H9 (cell line): ENCODE data around the gene DIP2C. TPM values are rescaled to one million over a fixed set of nuclear protein-coding genes. Genes with fewer than 3 reads are reported as not detected.

ENCODE experiments used
- DNase-seq: peaks from one replicate; pipeline ENCODE4 v3.0.0-alpha.2; 2017
- H2AFZ ChIP-seq: one replicate; pipeline ENCODE4 v1.6.1; 2013; ENCODE audit warnings: mild to moderate bottlenecking, low read length, control low read depth, moderate library complexity
- H2AK5ac ChIP-seq: 2 replicates; pipeline ENCODE4 v1.6.1; 2013; ENCODE audit warnings: low read length, control low read depth, mixed read lengths; ENCODE audit not compliant: insufficient read length
- H2BK120ac ChIP-seq: one replicate; pipeline ENCODE4 v1.6.1; 2013; ENCODE audit warnings: low read depth, mild to moderate bottlenecking, low read length, control low read depth, inconsistent platforms; ENCODE audit not compliant: poor library complexity, severe bottlenecking
- H2BK12ac ChIP-seq: 2 replicates; pipeline ENCODE4 v1.6.1; 2013; ENCODE audit warnings: low read length, control low read depth, mixed read lengths, low read depth; ENCODE audit not compliant: insufficient read length
- H2BK15ac ChIP-seq: 2 replicates; pipeline ENCODE4 v1.6.1; 2013; ENCODE audit warnings: low read depth, low read length, control low read depth
- H2BK20ac ChIP-seq: one replicate; pipeline ENCODE4 v1.6.1; 2013; ENCODE audit warnings: low read depth, mild to moderate bottlenecking, low read length, control low read depth, inconsistent platforms; ENCODE audit not compliant: poor library complexity, severe bottlenecking
- H2BK5ac ChIP-seq: 2 replicates; pipeline ENCODE4 v1.6.1; 2013; ENCODE audit warnings: low read length, control low read depth, mixed read lengths; ENCODE audit not compliant: insufficient read length
- H3K14ac ChIP-seq: 2 replicates; pipeline ENCODE4 v1.6.1; 2013; ENCODE audit warnings: low read length, control low read depth; ENCODE audit not compliant: insufficient read depth
- H3K18ac ChIP-seq: 2 replicates; pipeline ENCODE4 v1.6.1; 2013; ENCODE audit warnings: low read depth, mild to moderate bottlenecking, mixed read lengths, low read length, control low read depth; ENCODE audit not compliant: insufficient read length
- H3K23ac ChIP-seq: 2 replicates; pipeline ENCODE4 v1.6.1; 2013; ENCODE audit warnings: low read length, control low read depth, mixed read lengths, low read depth; ENCODE audit not compliant: insufficient read length
- H3K23me2 ChIP-seq: 2 replicates; pipeline ENCODE4 v1.6.1; 2013; ENCODE audit warnings: low read depth, mild to moderate bottlenecking, mixed read lengths, low read length, control low read depth; ENCODE audit not compliant: insufficient read length, poor library complexity, severe bottlenecking
- H3K27ac ChIP-seq: 2 replicates; pipeline ENCODE4 v1.5.1; 2013; ENCODE audit warnings: low read length, control low read depth, mixed read lengths, low read depth; ENCODE audit not compliant: insufficient read length
- H3K27me3 ChIP-seq: 2 replicates; pipeline ENCODE4 v1.6.1; 2013; ENCODE audit warnings: low read length, control low read depth, inconsistent platforms; ENCODE audit not compliant: insufficient read depth
- H3K4ac ChIP-seq: 2 replicates; pipeline ENCODE4 v1.6.1; 2013; ENCODE audit warnings: low read depth, mild to moderate bottlenecking, control low read depth, inconsistent platforms, low read length, moderate library complexity
- H3K4me1 ChIP-seq: 2 replicates; pipeline ENCODE4 v1.6.1; 2013; ENCODE audit warnings: low read length, control low read depth, inconsistent platforms; ENCODE audit not compliant: insufficient read depth
- H3K4me2 ChIP-seq: 2 replicates; pipeline ENCODE4 v1.6.1; 2013; ENCODE audit warnings: low read length, control low read depth, mixed read lengths; ENCODE audit not compliant: insufficient read length, insufficient read depth
- H3K56ac ChIP-seq: 2 replicates; pipeline ENCODE4 v1.6.1; 2013; ENCODE audit warnings: low read depth, mild to moderate bottlenecking, mixed read lengths, low read length, control low read depth; ENCODE audit not compliant: insufficient read length
- H3K79me1 ChIP-seq: 2 replicates; pipeline ENCODE4 v1.6.1; 2013; ENCODE audit warnings: low read depth, mild to moderate bottlenecking, moderate library complexity, low read length, control low read depth, inconsistent platforms; ENCODE audit not compliant: insufficient read depth, poor library complexity, severe bottlenecking
- H3K79me2 ChIP-seq: 2 replicates; pipeline ENCODE4 v1.6.1; 2013; ENCODE audit warnings: low read length, control low read depth, inconsistent platforms; ENCODE audit not compliant: insufficient read depth
- H3K9ac ChIP-seq: 2 replicates; pipeline ENCODE4 v1.6.1; 2013; ENCODE audit warnings: low read length, control low read depth, mixed read lengths; ENCODE audit not compliant: insufficient read length; ENCODE audit errors: extremely low read depth
- H3K9me3 ChIP-seq: one replicate; pipeline ENCODE4 v1.6.1; 2013; ENCODE audit warnings: low read depth, low read length, inconsistent platforms; ENCODE audit not compliant: control insufficient read depth
- H3T11ph ChIP-seq: one replicate; pipeline ENCODE4 v1.6.1; 2013; ENCODE audit warnings: mild to moderate bottlenecking, low read length, control low read depth, inconsistent platforms
- H4K20me1 ChIP-seq: one replicate; pipeline ENCODE4 v1.6.1; 2013; ENCODE audit not compliant: control insufficient read depth, insufficient read length, insufficient read depth
- H4K5ac ChIP-seq: 2 replicates; pipeline ENCODE4 v1.6.1; 2013; ENCODE audit warnings: low read depth, mild to moderate bottlenecking, mixed read lengths, low read length, control low read depth; ENCODE audit not compliant: insufficient read length
- H4K8ac ChIP-seq: replicated peaks from 2 replicates; pipeline ENCODE4 v1.6.1; 2013; ENCODE audit warnings: low read length, control low read depth, mixed read lengths, low read depth; ENCODE audit not compliant: insufficient read length
- H4K91ac ChIP-seq: 2 replicates; pipeline ENCODE4 v1.6.1; 2013; ENCODE audit warnings: low read depth, mild to moderate bottlenecking, moderate library complexity, mixed read lengths, low read length, control low read depth; ENCODE audit not compliant: insufficient read length
- H3K27ac Mint-ChIP-seq, 3 experiments: 2 replicates in 2 of 3; 3 replicates in 1 of 3; pipeline ENCODE4 v1.8.0; 2020 to 2021; ENCODE audit warnings: mixed read lengths in 3 of 3, mild to moderate bottlenecking in 1 of 3, moderate library complexity in 1 of 3
- H3K27me3 Mint-ChIP-seq: 2 replicates; pipeline ENCODE4 v1.8.0; 2021; ENCODE audit warnings: low read depth, mild to moderate bottlenecking, moderate library complexity, mixed read lengths
- H3K36me3 Mint-ChIP-seq, 3 experiments: 2 replicates in 2 of 3; 3 replicates in 1 of 3; pipeline ENCODE4 v1.8.0; 2020 to 2021; ENCODE audit warnings: low read depth in 3 of 3, mixed read lengths in 3 of 3; ENCODE audit not compliant: insufficient read depth in 1 of 3
- H3K4me1 Mint-ChIP-seq, 2 experiments: 2 replicates each; pipeline ENCODE4 v1.8.0; 2020; ENCODE audit warnings: mixed read lengths in 2 of 2
- H3K4me3 Mint-ChIP-seq, 2 experiments: 2 replicates in 1 of 2; 3 replicates in 1 of 2; pipeline ENCODE4 v1.8.0; 2020 to 2021; ENCODE audit warnings: mild to moderate bottlenecking in 2 of 2, mixed read lengths in 2 of 2, moderate library complexity in 1 of 2
- H3K9me3 Mint-ChIP-seq, 2 experiments: 2 replicates in 1 of 2; 3 replicates in 1 of 2; pipeline ENCODE4 v1.8.0; 2020; ENCODE audit warnings: mild to moderate bottlenecking in 2 of 2, mixed read lengths in 2 of 2, moderate library complexity in 1 of 2
- CTCF ChIP-seq: fragments of 200-600 bp; sonication (generic); conservative IDR thresholded peaks from 3 replicates; pipeline ENCODE4 v1.8.0; 2021; ENCODE audit warnings: antibody characterized with exemption, mild to moderate bottlenecking
- WGBS: extraction: QIAGEN DNeasy Blood & Tissue Kit; methylation state at CpG from one replicate; pipeline ENCODE4 v1.1.7; 2013; ENCODE audit warnings: missing lambda C conversion rate, low lambda C conversion rate, mixed read lengths; ENCODE audit not compliant: insufficient read length; ENCODE audit errors: extremely low coverage; 5-methylcytosine and 5-hydroxymethylcytosine counted together
- total RNA-seq: library from RNA; stranded (reverse); gene quantifications from 2 replicates; pipeline ENCODE4 v1.2.1, GENCODE V29; 2021

Gene DIP2C
- total RNA-seq, 1 experiment from 2014 or later = 7.9 TPM

DNA sequence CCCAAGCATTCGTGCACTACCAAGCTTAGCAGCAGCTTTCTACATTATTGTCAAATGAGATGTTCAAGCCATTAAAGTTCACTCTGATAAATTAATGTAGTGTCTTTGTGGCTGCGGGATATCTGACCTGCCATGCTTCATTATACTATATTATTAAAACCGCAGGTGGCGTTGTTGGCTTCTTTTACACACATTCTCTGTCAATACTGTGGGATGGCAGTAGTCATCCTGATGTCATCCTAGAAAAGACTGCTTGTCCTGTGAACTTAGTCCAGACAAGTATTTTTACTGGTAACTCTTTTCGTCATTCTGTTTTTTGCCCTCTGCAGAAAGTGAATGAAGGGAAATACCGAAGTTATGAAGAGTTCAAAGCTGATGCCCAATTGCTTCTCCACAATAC is 450.4 kb downstream of the DIP2C start:
- no peak for DNase-seq
- no peaks in the 10 kb centered on the region for H3K9me3 ChIP-seq
- no peak overlapping the region for H3K27ac ChIP-seq
- H4K20me1 ChIP-seq = no peaks in the 10 kb centered on the region
- Mint-ChIP-seq H3K27me3 (no peaks in the 10 kb centered on the region), H3K4me3 (no peak overlapping the region), H3K4me1 (peaks cover 3 to 6% of the 10 kb centered on the region in 2 experiments; a peak in 3 of 4 replicates), H3K36me3 (peaks cover 0 to 18% (median 6%) of the 10 kb centered on the region in 3 experiments; a peak in 4 of 7 replicates), H3K27ac (no peak overlapping the region; a peak in 1 of 7 replicates), H3K9me3 (no peaks in the 10 kb centered on the region)
- no peaks in the 10 kb centered on the region for H3K79me1 ChIP-seq
- no peaks in the 10 kb centered on the region for H3K23me2 ChIP-seq
- no peak overlapping the region for H2BK15ac ChIP-seq
- no peak overlapping the region for H2BK5ac ChIP-seq
- no peak overlapping the region for H3K4me2 ChIP-seq
- no peaks in the 10 kb centered on the region for H3K79me2 ChIP-seq
- no peak overlapping the region for H3K9ac ChIP-seq
- H4K91ac ChIP-seq = no peak overlapping the region
- no peak for TF ChIP-seq CTCF
- no peak overlapping the region for H4K8ac ChIP-seq
- no peak overlapping the region for H2AFZ ChIP-seq
- no peak overlapping the region for H3K18ac ChIP-seq
- no peak overlapping the region for H3T11ph ChIP-seq
- H3K23ac ChIP-seq = no peak overlapping the region
- H3K27me3 ChIP-seq = no peaks in the 10 kb centered on the region
- H4K5ac ChIP-seq = no peak overlapping the region
- no peak overlapping the region for H2AK5ac ChIP-seq
- H3K56ac ChIP-seq = no peak overlapping the region
- H3K4ac ChIP-seq = no peak overlapping the region
- H2BK20ac ChIP-seq = no peak overlapping the region
- H2BK120ac ChIP-seq = no peak overlapping the region
- no peak overlapping the region for H2BK12ac ChIP-seq
- H3K4me1 ChIP-seq = no peaks in the 10 kb centered on the region
- H3K14ac ChIP-seq = no peak overlapping the region
- WGBS = no CpG with 5 or more reads among the region's 6 CpGs
